WTC11 (cell line): ENCODE measurements around the gene MYO6.

ENCODE experiments used
- FOXJ3 ChIP-seq: sonication (generic); formaldehyde crosslinking; IDR thresholded peaks from 2 replicates; pipeline ENCODE4 v1.9.0; 2021; ENCODE audit warnings: missing genetic modification reagents, mild to moderate bottlenecking, borderline replicate concordance
- ZBTB21 ChIP-seq: sonication (generic); formaldehyde crosslinking; IDR thresholded peaks from 2 replicates; pipeline ENCODE4 v1.8.1; 2023; ENCODE audit warnings: mild to moderate bottlenecking, missing genetic modification reagents, borderline replicate concordance
- TF ChIP-seq, protein P1 (sequence below): sonication (generic); formaldehyde crosslinking; IDR thresholded peaks from 2 replicates; pipeline ENCODE4 v1.8.0; 2022; ENCODE audit warnings: mild to moderate bottlenecking, missing genetic modification reagents
- TF ChIP-seq, protein P2 (sequence below): fragments of 200-600 bp; IDR thresholded peaks from 2 replicates; pipeline ENCODE4 v1.8.0; 2022; ENCODE audit warnings: antibody characterized with exemption
- TF ChIP-seq, protein P3 (sequence below): fragments of 250-450 bp; sonication (Bioruptor Pico); conservative IDR thresholded peaks from 2 replicates; pipeline ENCODE4 v1.9.0; 2021; ENCODE audit warnings: mild to moderate bottlenecking

DNA sequence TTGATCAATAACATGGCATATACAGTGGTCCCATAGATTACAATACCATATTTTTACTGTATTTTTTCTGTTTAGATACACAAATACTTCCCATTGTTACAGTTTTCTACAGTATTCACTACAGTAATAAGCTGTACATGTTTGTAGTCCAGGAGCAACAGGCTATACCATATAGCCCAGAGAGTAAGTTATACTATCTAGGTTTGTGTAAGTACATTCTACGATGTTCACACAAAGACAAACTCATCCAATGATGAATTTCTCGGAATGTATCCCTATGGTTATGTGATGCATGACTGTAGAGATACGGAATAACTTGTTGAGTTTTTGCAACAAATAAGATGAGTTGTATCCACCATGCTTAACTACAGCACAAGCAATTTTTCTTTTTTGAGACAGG is 3.6 kb upstream of the MYO6 start:
- no peak for TF ChIP-seq ZBTB21 (CRISPR knock-in tag)
- TF ChIP-seq, protein P1, sequence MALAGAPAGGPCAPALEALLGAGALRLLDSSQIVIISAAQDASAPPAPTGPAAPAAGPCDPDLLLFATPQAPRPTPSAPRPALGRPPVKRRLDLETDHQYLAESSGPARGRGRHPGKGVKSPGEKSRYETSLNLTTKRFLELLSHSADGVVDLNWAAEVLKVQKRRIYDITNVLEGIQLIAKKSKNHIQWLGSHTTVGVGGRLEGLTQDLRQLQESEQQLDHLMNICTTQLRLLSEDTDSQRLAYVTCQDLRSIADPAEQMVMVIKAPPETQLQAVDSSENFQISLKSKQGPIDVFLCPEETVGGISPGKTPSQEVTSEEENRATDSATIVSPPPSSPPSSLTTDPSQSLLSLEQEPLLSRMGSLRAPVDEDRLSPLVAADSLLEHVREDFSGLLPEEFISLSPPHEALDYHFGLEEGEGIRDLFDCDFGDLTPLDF (CRISPR knock-in tag) = no peak
- TF ChIP-seq, protein P2, sequence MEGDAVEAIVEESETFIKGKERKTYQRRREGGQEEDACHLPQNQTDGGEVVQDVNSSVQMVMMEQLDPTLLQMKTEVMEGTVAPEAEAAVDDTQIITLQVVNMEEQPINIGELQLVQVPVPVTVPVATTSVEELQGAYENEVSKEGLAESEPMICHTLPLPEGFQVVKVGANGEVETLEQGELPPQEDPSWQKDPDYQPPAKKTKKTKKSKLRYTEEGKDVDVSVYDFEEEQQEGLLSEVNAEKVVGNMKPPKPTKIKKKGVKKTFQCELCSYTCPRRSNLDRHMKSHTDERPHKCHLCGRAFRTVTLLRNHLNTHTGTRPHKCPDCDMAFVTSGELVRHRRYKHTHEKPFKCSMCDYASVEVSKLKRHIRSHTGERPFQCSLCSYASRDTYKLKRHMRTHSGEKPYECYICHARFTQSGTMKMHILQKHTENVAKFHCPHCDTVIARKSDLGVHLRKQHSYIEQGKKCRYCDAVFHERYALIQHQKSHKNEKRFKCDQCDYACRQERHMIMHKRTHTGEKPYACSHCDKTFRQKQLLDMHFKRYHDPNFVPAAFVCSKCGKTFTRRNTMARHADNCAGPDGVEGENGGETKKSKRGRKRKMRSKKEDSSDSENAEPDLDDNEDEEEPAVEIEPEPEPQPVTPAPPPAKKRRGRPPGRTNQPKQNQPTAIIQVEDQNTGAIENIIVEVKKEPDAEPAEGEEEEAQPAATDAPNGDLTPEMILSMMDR = no peak
- no peak for TF ChIP-seq FOXJ3
- TF ChIP-seq, protein P3, sequence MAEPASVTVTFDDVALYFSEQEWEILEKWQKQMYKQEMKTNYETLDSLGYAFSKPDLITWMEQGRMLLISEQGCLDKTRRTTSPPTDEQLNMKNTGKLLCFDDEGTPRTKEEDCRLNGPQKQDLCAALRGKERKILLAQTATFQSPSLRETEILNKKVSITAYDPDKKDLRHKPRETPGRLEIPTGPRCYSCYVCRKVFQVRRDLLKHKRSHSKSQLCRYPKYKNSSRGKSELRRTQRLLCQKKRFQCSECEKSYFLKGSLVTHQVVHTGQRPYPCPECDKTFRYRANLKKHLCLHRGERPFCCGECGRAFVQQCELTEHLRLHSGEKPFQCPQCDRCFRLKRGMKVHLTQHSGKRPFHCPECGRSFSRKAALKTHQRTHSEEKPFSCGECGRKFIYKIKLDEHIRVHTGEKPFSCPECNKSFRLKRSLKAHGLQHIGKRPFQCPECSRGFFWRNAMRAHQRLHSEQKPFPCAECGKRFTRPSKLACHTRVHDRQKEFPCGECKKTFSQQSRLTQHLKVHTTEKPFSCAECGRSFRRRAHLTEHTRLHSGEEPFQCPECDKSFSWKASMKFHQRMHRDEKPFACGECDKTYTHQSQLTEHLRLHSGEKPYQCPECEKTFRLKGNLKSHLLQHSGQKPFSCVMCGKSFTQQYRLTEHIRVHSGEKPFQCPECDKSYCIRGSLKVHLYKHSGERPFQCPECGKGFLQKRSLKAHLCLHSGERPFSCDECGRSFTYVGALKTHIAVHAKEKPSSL (CRISPR knock-in tag) = no peak
